ENCODE results near the gene KRT4. TPM values are rescaled to one million over a fixed set of nuclear protein-coding genes. Genes with fewer than 3 reads are reported as not detected.

KRT4 gene
- total and polyA plus RNA-seq, 3 donors from 2014 or later = 0.19 TPM; not detected in 2

Small RNA genes within 50 kb of the gene (small RNA-seq; reads per million reads assigned to genes)
- 0 reads per million in 2 donors for gene AC107016.2

Other genes with a start within 250 kb of the KRT4 start
- 1 to 10 TPM in 1 of 2 donors, under 1 TPM in 1; 0.87 to 3.9 TPM for gene KRT74, start 240.3 kb downstream of the KRT4 start, total RNA-seq
- 2.2 TPM for gene KRT74, start 240.3 kb downstream of the KRT4 start, polyA plus RNA-seq (ENCODE audit: insufficient read depth, low read depth, low replicate concordance)
- 10 to 100 TPM; 11.7 to 16.5 TPM for gene KRT72, start 212.7 kb downstream of the KRT4 start, total RNA-seq
- 85.0 TPM for gene KRT72, start 212.7 kb downstream of the KRT4 start, polyA plus RNA-seq (ENCODE audit: insufficient read depth, low read depth, low replicate concordance)
- under 1 TPM in 1 of 2 donors, not detected in 1; 0.16 TPM for gene KRT73, start 195.6 kb downstream of the KRT4 start, total RNA-seq
- gene KRT73, start 195.6 kb downstream of the KRT4 start, polyA plus RNA-seq (ENCODE audit: insufficient read depth, low read depth, low replicate concordance) = not detected
- gene KRT2, start 161.9 kb downstream of the KRT4 start, total RNA-seq = not detected
- gene KRT2, start 161.9 kb downstream of the KRT4 start, polyA plus RNA-seq (ENCODE audit: insufficient read depth, low read depth, low replicate concordance) = not detected
- not detected for gene KRT1, start 133.7 kb downstream of the KRT4 start, total RNA-seq
- 0.20 TPM for gene KRT1, start 133.7 kb downstream of the KRT4 start, polyA plus RNA-seq (ENCODE audit: insufficient read depth, low read depth, low replicate concordance)
- under 1 TPM in 1 of 2 donors, not detected in 1; 0.74 TPM for gene KRT77, start 110.6 kb downstream of the KRT4 start, total RNA-seq
- gene KRT77, start 110.6 kb downstream of the KRT4 start, polyA plus RNA-seq (ENCODE audit: insufficient read depth, low read depth, low replicate concordance) = 0.33 TPM
- gene KRT76, start 36.8 kb downstream of the KRT4 start, total RNA-seq = not detected
- gene KRT76, start 36.8 kb downstream of the KRT4 start, polyA plus RNA-seq (ENCODE audit: insufficient read depth, low read depth, low replicate concordance) = not detected
- not detected for gene KRT3, start 18.0 kb downstream of the KRT4 start, total RNA-seq
- not detected for gene KRT3, start 18.0 kb downstream of the KRT4 start, polyA plus RNA-seq (ENCODE audit: insufficient read depth, low read depth, low replicate concordance)
- under 1 TPM; 0.19 to 0.24 TPM for gene KRT79, start 20.2 kb upstream of the KRT4 start, total RNA-seq
- not detected for gene KRT79, start 20.2 kb upstream of the KRT4 start, polyA plus RNA-seq (ENCODE audit: insufficient read depth, low read depth, low replicate concordance)
- 1 to 10 TPM in 1 of 2 donors, under 1 TPM in 1; 0.93 to 1.1 TPM for gene KRT78, start 34.9 kb upstream of the KRT4 start, total RNA-seq
- 0.99 TPM for gene KRT78, start 34.9 kb upstream of the KRT4 start, polyA plus RNA-seq (ENCODE audit: insufficient read depth, low read depth, low replicate concordance)
- 10 to 100 TPM; 13.2 to 14.6 TPM for gene KRT8, start 91.0 kb upstream of the KRT4 start, total RNA-seq
- 63.0 TPM for gene KRT8, start 91.0 kb upstream of the KRT4 start, polyA plus RNA-seq (ENCODE audit: insufficient read depth, low read depth, low replicate concordance)
- gene KRT18, start 135.0 kb upstream of the KRT4 start, total RNA-seq = 10 to 100 TPM; 20.2 to 35.9 TPM
- gene KRT18, start 135.0 kb upstream of the KRT4 start, polyA plus RNA-seq (ENCODE audit: insufficient read depth, low read depth, low replicate concordance) = 51.9 TPM
- gene EIF4B, start 192.3 kb upstream of the KRT4 start, total RNA-seq = 100 to 1,000 TPM; 219 to 305 TPM
- 249 TPM for gene EIF4B, start 192.3 kb upstream of the KRT4 start, polyA plus RNA-seq (ENCODE audit: insufficient read depth, low read depth, low replicate concordance)
- gene TNS2, start 235.9 kb upstream of the KRT4 start, total RNA-seq = 100 to 1,000 TPM; 108 to 138 TPM
- 47.0 TPM for gene TNS2, start 235.9 kb upstream of the KRT4 start, polyA plus RNA-seq (ENCODE audit: insufficient read depth, low read depth, low replicate concordance)

Measured in testis (tissue), 3 donors.